HG03103 (cell line): ENCODE results near the gene GLCCI1.
"Not testable (repeated sequence)": the region's sequence is repeated elsewhere in the genome, so short reads cannot be mapped to it uniquely, and the experiment has no call there.

Source experiments
- ATAC-seq: cut with Tn5 transposase; IDR thresholded peaks from one replicate; pipeline ENCODE4 v1.9.1; 2021; ENCODE audit warnings: low read depth; ENCODE audit not compliant: unreplicated experiment

Gene GLCCI1

DNA sequence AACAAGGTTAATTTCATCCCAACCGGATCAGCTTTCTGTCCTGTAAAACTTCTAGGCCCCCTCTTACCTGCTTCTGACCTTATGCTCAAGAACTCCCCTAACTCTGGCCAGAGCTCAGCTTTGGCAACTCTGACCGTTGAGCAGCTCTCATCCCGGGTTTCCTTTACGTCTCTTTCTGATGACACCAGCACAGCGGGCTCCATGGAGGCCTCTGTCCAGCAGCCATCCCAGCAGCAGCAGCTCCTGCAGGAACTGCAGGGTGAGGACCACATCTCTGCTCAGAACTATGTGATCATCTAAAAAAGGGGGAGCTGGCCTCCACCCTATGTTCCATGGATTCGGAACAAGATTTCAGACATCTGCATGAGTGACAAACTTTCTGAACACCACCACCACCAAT lies 117.6 kb downstream of the GLCCI1 start:
- ATAC-seq = no peak

DNA sequence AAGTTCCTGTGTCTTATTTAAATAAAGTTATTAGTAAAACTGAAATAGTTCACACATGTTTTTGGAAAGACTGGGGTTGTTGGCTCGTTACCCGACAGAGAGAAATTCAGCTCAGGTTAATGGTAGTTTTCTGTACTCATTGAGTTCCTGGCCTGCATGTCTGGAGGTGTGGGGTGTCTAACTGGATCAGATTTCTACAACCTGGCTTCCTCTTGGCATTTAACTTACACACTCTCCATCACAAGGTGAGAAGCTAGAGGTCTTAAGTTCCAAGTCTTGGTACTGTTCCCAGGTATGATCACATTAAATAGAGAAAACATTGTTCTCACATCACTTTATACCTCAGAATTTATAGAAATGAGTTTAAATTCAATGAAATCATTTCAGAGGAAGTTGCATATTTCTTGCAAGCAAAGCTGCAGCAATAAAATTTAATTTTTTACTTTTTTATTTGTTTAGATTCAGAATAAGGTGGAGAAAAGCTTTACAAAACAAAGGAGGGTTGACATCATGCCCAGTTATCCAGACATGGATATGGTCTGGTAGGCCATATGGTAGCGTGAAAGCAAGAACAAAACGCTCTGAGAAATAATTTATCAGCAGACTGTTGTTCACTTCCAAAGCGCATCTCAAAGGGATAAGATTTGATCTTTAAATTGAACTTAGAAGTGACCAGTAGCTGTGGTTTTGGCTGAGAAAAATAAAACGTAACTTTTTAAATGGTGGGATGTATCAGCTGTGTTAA lies 120.6 kb downstream of the GLCCI1 start:
- no peak for ATAC-seq

DNA sequence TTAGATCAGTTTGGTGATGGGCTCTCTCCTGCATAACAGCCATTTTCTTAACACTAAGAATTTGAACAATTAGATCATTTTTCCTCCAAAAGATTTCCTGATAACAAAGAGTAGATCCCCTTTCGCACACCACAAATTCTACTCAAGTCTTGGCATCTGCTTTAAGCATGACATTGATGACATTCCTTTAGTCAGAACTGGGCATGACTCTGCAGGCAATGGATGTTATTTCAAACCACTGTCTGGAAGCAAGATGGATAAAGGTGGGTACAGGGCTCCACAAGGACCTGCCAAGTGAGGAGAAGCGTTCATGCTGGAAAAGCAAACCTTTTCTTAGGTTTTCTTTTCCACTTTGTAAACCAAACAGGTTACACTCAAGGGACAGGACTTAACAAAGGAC lies 123.5 kb downstream of the GLCCI1 start:
- no peak for ATAC-seq

DNA sequence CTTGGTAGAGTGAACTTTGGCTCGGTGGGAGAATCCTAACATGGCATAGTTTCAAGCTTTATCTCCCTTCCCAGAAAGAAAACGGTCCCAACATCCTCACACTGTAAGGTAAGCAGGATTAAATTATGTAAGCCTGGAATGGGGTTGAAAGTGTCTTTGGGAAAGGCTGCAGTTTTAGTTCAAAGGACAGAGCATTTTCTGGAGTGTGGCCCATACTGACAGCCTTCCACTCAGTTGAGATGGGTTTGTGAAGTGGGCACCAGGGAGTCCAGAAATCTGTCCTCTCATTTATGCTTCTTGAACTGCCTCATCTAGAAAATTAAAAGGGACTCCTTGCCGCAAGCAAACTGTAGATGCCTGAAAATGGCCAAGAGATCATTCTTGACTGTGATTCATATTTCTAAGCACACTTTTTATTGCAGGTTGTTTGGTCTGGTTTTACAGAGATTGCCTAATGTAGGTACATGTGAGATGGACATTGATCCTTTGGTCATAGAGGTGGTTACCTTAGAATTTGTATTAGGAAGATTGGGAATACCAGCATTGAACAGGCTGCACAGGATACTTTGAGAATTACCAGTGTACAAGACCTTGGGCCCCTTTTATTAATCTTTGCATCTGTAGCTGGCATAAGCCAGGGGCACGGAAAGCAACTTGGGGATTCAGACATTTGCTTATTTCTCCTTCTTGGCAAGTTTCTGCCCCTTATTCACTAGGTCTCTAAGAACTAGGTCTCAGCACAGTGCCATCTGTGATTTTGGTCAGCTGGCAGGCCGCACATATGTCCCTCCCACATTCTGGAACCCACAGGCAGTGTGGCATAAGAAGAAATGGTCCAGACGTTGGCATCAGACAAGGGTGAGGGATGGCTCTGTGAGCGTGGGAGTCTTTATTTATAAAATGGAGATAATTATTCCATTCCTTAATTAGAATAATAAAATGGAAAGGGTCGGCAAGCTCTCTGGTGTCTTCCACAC lies 125.9 kb downstream of the GLCCI1 start:
- no peak for ATAC-seq

DNA sequence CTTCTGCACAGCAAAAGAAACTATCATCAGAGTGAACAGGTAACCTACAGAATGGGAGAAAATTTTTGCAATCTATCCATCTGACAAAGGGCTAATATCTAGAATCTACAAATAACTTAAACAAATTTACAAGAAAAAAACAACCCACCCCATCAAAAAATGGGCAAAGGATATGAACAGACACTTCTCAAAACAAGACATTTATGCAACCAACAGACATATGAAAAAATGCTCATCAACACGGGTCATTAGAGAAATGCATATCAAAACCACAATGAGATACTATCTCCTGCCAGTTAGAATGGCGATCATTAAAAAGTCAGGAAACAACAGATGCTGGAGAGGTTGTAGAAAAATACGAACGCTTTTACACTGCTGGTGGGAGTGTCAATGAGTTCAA lies 132.7 kb downstream of the GLCCI1 start:
- not testable (repeated sequence) for ATAC-seq

DNA sequence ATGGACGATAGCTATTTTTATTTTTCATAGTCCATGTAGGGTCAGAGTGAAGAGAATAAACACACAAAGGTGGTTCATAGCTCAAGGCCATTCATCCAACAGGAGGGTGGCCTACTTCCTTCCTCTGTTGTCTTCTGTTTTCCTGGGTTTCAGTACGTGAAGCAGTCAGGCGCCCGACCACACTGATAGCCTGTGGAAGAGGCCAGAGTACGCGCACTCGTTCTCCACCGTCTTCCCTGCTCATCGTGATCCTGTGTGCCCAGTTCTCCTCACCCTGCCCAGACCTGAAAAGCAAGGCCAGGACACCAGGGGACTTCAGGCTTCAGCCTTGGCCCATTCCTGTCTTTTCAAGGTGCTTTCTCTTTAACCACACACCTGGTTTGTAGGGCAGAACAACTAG lies 134.7 kb downstream of the GLCCI1 start:
- ATAC-seq = no peak

DNA sequence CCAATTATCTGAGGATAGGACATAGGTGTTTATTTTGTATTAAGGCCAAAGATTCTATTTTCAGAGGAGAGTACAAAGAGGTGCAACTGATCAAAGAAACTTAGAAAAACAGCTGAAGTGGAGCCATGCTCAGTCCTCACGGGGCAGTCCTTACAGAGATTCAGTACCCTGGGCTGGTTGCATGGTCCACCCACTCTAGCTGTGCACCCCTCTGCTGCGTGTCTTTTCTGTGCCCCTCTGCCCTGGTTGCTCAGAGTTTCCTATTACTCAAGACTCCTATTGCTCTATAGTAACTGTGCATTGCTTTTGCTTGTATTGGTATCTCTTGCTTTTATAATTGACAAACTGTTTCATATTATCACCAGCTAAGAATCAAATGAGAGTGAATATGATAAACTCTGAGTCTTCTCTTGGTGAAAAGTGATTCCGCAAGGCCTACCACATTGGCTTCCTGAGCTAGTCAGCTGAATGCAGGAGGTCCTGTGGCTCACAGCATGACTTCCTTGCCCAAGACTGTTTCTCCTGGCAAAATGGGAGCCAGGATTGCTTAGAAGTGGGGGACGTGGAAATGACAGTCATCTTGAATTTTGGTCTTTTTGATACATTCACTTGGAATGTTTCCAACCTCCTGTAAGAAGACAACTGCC lies 137.0 kb downstream of the GLCCI1 start:
- no peak for ATAC-seq

DNA sequence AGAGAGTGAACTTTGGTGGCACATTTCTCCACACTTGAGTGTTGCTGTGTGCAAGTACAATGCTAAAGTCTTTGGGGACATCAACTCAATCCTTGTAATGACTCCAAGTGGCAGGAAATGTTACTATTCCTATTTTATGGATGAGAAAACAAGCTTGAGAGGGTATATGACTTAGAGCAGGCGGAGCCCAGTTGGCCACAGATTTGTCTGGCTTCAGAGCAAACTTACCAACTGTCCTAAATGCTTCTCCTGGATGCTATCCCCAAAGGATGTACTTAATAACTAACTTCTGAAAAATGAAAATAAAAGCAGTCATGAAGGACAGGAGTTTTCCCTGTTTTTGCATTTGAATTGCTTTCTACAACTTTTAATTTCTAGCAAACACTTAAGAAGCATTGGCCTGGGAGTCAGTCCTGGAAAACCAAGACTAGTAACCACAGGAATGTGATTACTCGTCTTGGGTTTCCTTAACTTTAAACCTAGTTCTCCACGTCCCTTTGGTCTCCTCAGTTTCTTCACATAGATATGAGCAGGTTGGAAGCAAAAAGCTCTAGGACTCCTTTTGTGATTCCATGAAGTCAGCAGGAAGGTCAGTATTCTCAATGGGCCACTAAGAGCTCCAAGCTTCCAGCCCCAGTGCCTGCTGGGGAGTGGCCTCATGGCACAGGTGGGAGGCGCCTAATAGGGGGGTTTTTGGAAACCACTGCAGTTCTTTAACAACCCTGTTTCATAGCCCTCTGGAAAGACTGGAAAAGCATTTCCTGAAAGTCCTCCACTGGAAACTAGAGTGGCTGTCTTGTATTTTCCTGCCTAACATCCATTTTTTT lies 140.8 kb downstream of the GLCCI1 start:
- ATAC-seq = no peak

DNA sequence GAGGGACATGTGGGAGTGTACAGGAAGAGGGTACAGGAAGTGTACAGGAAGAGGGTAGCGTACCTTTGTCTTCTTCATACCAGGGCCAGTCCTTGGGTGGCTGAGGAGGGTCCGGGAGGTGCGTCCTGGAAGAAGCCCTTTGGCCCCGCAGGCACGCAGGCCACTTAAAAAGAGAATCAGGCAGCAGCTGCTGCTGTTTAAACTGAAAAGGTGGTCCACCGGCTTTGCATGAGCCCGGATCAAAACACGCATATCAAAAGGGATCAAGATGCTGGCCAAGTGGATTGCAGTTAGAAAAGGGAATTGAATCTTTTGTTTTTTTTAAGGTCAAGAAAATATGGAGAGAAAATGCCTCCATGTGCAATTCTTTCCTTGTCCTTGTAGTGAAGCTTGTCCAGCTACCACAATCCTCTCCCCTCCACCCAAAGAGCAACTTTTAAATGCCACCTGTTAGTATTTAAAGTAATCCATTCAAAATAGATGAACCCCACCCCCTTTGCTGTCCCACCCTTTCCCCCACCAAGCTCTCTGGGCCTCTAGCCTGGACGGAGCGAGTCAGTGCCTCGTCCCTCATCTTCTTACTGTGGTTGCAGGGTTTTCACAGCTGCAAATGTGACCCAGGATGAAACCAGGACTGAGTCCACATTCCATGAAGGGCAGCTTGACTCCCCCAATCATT lies 142.8 kb downstream of the GLCCI1 start:
- no peak for ATAC-seq

DNA sequence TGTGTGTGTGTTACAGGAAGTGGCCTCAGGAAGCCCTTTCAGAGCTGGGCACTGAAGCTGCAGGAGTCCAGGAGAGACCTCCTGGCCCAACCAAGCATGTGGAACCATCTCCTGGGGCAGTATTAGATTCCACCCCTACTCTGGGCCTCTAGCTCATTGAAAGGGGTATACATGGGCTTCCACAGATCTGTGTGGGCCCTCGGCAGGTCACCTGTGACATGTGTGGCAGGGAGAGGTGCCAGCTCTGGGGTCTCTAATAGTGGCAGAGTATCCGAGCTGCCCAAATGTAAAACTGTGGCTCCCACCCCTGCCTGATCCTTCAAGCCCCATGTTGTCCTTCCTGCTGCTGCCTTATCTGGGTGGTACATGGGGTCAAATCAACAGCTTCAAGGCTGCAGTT lies 144.1 kb downstream of the GLCCI1 start:
- ATAC-seq = no peak

DNA sequence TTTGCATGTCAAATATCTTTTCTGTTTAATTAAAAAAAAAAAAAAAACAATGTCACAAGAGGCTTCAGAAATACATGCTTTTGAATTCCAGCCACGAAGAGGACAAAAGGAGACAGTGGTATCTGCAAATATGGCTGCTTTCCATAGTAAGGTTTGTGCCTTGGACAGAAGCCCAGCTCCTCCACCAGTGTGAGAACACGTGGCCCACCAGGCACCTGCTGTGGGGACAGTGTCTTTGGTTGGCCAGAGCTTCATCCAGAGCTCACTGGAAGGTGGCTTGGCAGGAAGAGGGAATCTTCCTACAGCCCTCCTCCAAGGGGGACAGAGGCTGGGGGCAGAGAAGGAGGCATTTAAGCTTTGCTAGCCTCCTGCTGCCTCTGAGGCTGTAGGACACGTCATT lies 144.6 kb downstream of the GLCCI1 start:
- ATAC-seq = no peak

DNA sequence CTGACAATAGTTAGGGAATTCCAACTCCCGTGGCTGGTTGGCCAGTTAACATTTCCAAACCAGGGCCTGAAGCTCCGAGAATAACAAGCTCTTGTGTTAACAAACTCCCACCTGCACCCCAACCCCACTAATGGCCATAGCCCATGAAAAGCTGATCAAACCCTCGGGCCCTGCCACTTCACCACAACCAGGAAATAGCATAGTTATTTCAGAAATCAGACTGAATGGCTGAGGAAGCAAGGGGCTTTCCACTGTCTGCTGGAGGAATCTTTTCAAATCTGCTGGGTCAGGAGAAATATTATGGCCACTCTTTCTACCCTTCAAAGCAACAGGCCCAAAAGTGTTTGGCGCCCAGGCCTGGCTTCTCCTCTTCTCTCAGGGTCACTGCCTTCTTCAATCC lies 145.6 kb downstream of the GLCCI1 start:
- no peak for ATAC-seq

DNA sequence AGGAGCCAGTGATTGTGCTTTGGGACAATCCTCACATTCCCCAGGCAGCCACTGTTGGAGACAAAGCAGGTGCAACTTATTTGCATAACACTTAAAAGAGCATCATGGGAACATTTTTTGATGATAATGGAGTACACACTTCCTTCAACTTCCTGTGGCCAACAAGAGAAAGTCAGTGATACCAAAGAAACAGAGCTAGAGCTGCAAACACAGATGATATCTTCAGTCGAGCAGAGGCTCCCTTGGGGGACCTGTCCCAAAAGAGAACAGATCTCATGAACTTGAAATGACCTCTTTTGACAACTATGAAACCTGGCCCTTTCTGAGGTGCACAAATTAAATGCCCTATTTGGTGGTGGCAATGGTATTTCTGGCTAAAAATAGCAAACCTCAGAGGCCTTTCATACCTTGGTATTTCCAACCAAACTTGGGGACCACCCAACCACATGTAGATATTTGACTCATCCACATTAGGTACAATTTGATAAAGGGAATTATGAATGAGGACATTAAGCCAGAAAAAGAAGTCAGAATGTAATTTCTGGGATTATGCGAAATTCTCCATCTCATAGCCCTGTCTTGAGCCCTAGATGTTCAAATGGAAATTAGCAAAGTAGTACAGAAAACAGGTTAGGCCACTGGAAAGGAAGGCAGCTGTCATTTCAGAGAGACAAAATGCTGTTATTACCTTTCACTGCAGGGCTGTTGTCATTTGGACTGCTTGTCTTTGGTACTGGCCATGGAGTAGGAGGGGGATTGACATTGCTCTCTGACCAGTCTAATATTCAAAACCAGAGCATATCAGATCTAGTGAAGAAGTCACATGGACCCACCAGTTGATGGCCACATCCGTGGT lies 147.2 kb downstream of the GLCCI1 start:
- ATAC-seq = peak; percentile 89

DNA sequence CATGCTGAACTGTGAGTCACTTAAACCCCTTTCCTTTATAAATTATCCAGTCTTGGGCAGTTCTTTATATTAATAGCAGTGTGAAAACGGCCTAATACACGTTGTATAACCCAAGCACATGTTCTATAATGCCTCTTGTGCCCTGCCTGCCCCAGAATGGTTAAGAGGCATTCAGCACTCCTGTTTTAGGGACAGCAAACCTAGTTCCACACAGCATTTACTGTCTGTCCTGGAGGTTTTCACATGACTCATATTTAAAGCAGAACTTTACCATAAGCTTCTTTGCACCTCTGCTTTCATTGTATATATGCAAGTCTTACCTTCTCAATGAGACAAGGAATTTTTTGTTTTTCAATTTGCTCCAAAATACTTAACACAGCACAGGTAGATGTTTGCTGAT lies 148.6 kb downstream of the GLCCI1 start:
- ATAC-seq = no peak

DNA sequence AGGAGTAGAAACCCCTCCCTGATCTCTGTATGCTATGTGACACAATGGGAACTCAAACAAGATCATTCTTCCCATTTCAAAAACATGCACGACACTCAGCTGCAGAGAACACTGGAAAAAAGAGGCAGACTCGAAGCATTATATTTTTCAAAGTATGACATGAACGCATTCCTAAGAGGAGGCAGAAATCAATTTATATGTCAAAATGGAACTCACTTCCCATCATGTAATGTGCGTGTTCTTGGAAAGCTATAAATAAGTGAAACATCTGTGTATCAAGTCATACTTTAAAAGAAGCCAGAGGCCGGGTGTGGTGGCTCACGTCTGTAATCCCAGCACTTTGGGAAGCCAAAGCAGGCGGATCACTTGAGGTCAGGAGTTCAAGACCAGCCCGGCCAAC lies 150.7 kb downstream of the GLCCI1 start:
- no peak for ATAC-seq

DNA sequence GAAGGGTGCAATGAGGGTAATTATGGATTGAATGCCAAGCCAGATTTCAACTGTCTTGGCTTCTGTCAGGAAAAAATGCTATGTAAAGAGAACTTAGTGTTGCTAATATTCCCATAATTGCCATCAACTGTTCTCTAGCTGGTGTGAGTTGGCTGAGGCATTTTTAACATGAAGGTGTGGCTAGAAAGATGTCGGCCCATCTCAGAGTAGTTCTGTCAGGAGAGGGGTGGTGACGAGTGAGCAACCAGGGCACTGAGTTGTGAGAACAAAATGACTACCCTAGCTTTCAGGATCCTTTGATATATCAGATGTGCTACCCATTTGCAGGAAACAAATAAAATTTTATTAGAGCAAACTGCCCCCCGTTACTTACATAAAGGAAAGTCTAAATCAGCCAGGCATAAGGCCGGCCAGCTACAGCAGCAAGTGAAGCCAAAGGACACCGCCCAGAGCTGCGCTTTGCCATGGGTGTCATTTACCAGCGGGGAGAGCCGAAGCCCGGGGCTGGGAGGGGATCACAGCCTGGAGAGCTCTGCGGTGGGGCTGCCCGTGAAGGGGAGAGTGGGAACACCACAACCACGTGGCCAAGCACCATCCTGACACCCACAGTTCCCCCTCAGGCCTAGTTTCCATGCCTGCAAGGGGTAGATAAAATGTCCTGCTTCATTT lies 151.9 kb downstream of the GLCCI1 start:
- no peak for ATAC-seq

DNA sequence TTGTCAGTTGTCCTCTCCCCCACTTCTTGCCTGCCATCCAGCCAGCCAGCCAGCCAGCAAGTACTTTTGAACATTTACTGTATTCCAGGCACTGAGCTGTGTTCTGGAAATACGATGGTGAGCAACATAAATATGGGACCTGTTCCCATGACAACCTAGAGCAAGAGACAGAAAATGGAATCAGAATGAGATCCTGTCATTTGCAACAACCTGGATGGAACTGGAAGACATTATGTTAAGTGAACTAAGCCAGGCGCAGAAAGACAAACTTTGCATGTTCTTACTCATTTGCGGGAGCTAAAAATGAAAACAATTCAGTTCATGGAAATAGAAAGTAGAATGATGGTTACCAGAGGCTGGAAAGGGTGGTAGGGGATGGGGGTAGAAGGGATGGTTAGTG lies 152.6 kb downstream of the GLCCI1 start:
- no peak for ATAC-seq

DNA sequence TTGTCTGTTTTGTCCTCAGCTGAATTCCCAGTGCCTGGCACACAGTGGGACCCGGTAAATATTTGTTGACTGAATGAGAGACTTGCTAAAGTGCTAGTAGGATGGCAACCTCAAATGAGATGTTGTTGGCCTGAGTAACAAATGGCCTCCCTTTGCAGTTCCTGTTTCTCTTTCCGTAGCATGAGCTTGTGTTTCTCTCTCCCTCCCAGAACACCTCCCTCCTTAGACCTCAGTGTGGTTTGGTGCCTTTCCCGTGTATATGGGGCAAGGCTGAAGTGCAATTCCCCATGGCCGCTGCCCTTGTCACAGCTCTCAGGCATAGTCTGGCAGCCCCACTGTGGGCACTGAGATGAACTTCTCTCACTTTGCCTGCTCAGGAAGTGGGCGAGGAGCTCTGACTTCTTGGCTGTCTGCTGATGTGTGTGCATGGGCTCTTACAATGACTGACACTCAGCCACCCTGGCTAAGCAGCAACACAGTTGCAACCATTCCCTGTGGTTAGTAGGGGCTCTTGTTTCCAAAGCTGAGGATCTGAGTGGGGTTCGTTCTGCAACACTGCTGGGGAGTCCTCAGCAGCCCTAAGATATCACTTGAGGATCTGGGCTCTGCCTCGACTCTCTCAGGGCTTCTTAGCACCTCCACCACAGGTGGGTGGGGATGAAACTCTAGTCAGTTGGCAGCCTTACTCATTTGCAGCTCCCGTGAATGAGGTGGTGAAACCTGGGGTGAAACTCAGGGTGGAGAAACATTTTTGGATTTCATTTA lies 157.3 kb downstream of the GLCCI1 start:
- ATAC-seq = peak; percentile 61
